ENCODE data around the gene ATG5.

Gene ATG5

DNA sequence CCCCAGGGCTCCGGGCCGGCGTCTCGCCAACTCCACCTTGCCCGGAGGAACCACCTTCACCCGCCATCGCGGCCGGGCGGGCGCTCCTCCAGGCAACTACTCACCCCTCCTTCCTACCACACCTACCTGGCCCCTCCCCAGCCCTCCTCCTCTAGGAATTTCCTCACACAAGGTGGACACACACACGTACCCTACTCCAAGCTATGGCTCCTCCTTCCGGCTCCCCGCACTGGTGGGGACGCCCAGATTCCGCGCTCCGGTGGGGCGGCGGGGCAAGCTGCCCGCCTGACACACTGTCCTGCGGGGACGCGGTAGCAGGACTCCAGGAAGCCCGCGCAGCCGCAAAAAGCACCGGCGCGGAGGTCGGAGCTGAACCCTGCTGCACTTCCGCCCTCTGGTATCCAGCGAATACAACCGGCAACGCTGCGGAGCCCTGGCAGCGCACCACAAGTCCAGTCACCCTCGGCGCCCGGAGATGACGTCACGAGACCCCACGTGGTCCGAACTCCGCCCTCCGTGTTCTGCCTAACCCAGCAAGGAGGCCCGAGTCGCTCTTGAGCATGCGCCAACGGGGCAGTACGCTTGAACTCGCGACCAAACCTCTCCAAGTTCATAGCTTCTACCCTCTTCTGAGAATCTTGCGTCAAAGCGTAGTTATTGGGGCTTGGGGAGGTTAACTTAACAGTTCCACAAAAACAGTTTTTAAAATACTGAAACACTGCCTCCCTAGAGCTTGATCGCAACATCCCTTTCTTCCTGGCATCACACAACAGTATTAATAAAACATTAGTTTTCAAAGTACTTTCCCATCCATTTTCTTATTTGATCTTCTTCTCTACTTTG, at the start of gene ATG5 (continued):
- TF ChIP-seq, protein P1, sequence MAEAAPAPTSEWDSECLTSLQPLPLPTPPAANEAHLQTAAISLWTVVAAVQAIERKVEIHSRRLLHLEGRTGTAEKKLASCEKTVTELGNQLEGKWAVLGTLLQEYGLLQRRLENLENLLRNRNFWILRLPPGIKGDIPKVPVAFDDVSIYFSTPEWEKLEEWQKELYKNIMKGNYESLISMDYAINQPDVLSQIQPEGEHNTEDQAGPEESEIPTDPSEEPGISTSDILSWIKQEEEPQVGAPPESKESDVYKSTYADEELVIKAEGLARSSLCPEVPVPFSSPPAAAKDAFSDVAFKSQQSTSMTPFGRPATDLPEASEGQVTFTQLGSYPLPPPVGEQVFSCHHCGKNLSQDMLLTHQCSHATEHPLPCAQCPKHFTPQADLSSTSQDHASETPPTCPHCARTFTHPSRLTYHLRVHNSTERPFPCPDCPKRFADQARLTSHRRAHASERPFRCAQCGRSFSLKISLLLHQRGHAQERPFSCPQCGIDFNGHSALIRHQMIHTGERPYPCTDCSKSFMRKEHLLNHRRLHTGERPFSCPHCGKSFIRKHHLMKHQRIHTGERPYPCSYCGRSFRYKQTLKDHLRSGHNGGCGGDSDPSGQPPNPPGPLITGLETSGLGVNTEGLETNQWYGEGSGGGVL (tag by site-specific recombination; IDR thresholded peaks at IDR 0.05) = peak; percentile 39; the same call in 1 of the 2 replicates
- TF ChIP-seq ZNF776 (tag by site-specific recombination; IDR thresholded peaks at IDR 0.05; ENCODE audit: borderline replicate concordance) (no peak), ZNF660 (tag by site-specific recombination; IDR thresholded peaks at IDR 0.05) (no peak), KLF7 (tag by site-specific recombination; IDR thresholded peaks at IDR 0.05; ENCODE audit: borderline replicate concordance) (no peak; the same call in 1 of the 2 replicates), ZNF658 (tag by site-specific recombination; IDR thresholded peaks at IDR 0.05) (no peak), ZNF510 (tag by site-specific recombination; IDR thresholded peaks at IDR 0.05; ENCODE audit: insufficient replicate concordance) (no peak), REPIN1 (tag by site-specific recombination; IDR thresholded peaks at IDR 0.05; ENCODE audit: low read depth) (peak; percentile 89), ZNF416 (tag by site-specific recombination; IDR thresholded peaks at IDR 0.05) (no peak), ZNF544 (tag by site-specific recombination; IDR thresholded peaks at IDR 0.05) (no peak), ZEB2 (tag by site-specific recombination; IDR thresholded peaks at IDR 0.05) (peak; percentile 96), ZNF624 (tag by site-specific recombination; IDR thresholded peaks at IDR 0.05) (no peak), ZNF16 (tag by site-specific recombination; IDR thresholded peaks at IDR 0.05; ENCODE audit: low read depth) (no peak), ZNF626 (tag by site-specific recombination; IDR thresholded peaks at IDR 0.05) (no peak), ZNF791 (tag by site-specific recombination; IDR thresholded peaks at IDR 0.05) (no peak), ZNF830 (tag by site-specific recombination; IDR thresholded peaks at IDR 0.05; ENCODE audit: low read depth) (no peak)
- TF ChIP-seq, protein P2, sequence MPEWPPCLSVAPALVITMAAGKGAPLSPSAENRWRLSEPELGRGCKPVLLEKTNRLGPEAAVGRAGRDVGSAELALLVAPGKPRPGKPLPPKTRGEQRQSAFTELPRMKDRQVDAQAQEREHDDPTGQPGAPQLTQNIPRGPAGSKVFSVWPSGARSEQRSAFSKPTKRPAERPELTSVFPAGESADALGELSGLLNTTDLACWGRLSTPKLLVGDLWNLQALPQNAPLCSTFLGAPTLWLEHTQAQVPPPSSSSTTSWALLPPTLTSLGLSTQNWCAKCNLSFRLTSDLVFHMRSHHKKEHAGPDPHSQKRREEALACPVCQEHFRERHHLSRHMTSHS (tag by site-specific recombination; IDR thresholded peaks at IDR 0.05) = no peak
- TF ChIP-seq, protein P3, sequence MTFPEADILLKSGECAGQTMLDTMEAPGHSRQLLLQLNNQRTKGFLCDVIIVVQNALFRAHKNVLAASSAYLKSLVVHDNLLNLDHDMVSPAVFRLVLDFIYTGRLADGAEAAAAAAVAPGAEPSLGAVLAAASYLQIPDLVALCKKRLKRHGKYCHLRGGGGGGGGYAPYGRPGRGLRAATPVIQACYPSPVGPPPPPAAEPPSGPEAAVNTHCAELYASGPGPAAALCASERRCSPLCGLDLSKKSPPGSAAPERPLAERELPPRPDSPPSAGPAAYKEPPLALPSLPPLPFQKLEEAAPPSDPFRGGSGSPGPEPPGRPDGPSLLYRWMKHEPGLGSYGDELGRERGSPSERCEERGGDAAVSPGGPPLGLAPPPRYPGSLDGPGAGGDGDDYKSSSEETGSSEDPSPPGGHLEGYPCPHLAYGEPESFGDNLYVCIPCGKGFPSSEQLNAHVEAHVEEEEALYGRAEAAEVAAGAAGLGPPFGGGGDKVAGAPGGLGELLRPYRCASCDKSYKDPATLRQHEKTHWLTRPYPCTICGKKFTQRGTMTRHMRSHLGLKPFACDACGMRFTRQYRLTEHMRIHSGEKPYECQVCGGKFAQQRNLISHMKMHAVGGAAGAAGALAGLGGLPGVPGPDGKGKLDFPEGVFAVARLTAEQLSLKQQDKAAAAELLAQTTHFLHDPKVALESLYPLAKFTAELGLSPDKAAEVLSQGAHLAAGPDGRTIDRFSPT (tag by site-specific recombination; IDR thresholded peaks at IDR 0.05) = peak; percentile 91
- TF ChIP-seq, protein P4, sequence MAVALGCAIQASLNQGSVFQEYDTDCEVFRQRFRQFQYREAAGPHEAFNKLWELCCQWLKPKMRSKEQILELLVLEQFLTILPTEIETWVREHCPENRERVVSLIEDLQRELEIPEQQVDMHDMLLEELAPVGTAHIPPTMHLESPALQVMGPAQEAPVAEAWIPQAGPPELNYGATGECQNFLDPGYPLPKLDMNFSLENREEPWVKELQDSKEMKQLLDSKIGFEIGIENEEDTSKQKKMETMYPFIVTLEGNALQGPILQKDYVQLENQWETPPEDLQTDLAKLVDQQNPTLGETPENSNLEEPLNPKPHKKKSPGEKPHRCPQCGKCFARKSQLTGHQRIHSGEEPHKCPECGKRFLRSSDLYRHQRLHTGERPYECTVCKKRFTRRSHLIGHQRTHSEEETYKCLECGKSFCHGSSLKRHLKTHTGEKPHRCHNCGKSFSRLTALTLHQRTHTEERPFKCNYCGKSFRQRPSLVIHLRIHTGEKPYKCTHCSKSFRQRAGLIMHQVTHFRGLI (tag by site-specific recombination; IDR thresholded peaks at IDR 0.05) = peak; percentile 73
- TF ChIP-seq, protein P5, sequence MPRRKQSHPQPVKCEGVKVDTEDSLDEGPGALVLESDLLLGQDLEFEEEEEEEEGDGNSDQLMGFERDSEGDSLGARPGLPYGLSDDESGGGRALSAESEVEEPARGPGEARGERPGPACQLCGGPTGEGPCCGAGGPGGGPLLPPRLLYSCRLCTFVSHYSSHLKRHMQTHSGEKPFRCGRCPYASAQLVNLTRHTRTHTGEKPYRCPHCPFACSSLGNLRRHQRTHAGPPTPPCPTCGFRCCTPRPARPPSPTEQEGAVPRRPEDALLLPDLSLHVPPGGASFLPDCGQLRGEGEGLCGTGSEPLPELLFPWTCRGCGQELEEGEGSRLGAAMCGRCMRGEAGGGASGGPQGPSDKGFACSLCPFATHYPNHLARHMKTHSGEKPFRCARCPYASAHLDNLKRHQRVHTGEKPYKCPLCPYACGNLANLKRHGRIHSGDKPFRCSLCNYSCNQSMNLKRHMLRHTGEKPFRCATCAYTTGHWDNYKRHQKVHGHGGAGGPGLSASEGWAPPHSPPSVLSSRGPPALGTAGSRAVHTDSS (tag by site-specific recombination; IDR thresholded peaks at IDR 0.05) = no peak
- TF ChIP-seq, protein P6, sequence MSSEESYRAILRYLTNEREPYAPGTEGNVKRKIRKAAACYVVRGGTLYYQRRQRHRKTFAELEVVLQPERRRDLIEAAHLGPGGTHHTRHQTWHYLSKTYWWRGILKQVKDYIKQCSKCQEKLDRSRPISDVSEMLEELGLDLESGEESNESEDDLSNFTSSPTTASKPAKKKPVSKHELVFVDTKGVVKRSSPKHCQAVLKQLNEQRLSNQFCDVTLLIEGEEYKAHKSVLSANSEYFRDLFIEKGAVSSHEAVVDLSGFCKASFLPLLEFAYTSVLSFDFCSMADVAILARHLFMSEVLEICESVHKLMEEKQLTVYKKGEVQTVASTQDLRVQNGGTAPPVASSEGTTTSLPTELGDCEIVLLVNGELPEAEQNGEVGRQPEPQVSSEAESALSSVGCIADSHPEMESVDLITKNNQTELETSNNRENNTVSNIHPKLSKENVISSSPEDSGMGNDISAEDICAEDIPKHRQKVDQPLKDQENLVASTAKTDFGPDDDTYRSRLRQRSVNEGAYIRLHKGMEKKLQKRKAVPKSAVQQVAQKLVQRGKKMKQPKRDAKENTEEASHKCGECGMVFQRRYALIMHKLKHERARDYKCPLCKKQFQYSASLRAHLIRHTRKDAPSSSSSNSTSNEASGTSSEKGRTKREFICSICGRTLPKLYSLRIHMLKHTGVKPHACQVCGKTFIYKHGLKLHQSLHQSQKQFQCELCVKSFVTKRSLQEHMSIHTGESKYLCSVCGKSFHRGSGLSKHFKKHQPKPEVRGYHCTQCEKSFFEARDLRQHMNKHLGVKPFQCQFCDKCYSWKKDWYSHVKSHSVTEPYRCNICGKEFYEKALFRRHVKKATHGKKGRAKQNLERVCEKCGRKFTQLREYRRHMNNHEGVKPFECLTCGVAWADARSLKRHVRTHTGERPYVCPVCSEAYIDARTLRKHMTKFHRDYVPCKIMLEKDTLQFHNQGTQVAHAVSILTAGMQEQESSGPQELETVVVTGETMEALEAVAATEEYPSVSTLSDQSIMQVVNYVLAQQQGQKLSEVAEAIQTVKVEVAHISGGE (tag by site-specific recombination; conservative IDR thresholded peaks at IDR 0.05; ENCODE audit: low read depth) = peak; percentile 98
- TF ChIP-seq, protein P7, sequence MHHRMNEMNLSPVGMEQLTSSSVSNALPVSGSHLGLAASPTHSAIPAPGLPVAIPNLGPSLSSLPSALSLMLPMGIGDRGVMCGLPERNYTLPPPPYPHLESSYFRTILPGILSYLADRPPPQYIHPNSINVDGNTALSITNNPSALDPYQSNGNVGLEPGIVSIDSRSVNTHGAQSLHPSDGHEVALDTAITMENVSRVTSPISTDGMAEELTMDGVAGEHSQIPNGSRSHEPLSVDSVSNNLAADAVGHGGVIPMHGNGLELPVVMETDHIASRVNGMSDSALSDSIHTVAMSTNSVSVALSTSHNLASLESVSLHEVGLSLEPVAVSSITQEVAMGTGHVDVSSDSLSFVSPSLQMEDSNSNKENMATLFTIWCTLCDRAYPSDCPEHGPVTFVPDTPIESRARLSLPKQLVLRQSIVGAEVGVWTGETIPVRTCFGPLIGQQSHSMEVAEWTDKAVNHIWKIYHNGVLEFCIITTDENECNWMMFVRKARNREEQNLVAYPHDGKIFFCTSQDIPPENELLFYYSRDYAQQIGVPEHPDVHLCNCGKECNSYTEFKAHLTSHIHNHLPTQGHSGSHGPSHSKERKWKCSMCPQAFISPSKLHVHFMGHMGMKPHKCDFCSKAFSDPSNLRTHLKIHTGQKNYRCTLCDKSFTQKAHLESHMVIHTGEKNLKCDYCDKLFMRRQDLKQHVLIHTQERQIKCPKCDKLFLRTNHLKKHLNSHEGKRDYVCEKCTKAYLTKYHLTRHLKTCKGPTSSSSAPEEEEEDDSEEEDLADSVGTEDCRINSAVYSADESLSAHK (tag by site-specific recombination; IDR thresholded peaks at IDR 0.05) = no peak
- TF ChIP-seq, protein P8, sequence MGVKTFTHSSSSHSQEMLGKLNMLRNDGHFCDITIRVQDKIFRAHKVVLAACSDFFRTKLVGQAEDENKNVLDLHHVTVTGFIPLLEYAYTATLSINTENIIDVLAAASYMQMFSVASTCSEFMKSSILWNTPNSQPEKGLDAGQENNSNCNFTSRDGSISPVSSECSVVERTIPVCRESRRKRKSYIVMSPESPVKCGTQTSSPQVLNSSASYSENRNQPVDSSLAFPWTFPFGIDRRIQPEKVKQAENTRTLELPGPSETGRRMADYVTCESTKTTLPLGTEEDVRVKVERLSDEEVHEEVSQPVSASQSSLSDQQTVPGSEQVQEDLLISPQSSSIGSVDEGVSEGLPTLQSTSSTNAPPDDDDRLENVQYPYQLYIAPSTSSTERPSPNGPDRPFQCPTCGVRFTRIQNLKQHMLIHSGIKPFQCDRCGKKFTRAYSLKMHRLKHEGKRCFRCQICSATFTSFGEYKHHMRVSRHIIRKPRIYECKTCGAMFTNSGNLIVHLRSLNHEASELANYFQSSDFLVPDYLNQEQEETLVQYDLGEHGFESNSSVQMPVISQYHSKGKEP (tag by site-specific recombination; IDR thresholded peaks at IDR 0.05) = peak; percentile 96

All from HEK293 (cell line).